SK-N-SH treated with all-trans-retinoic acid at 6 μM for 48 hours (cell line): ENCODE measurements around the gene SORCS3.

Source experiments
- ATAC-seq: fragments of 200-7000 bp; cut with Tn5 transposase; 3 replicates; pipeline ENCODE4 v1.9.1; 2020; ENCODE audit warnings: mild to moderate bottlenecking, moderate library complexity
- ARNTL ChIP-seq: fragments of 450-650 bp; formaldehyde crosslinking; IDR thresholded peaks from 2 replicates; pipeline ENCODE4 v1.5.0; 2020; ENCODE audit warnings: low read depth, mild to moderate bottlenecking, moderate library complexity, borderline replicate concordance
- BACH2 ChIP-seq: fragments of 250-450 bp; sonication (Bioruptor Pico); IDR thresholded peaks from 2 replicates; pipeline ENCODE4 v1.9.0; 2021; ENCODE audit warnings: mild to moderate bottlenecking, borderline replicate concordance
- CSDC2 ChIP-seq: fragments of 250-450 bp; sonication (Bioruptor Pico); IDR thresholded peaks from 2 replicates; pipeline ENCODE4 v1.5.0; 2020; ENCODE audit warnings: mild to moderate bottlenecking, moderate library complexity
- CSRNP3 ChIP-seq: fragments of 250-450 bp; sonication (Bioruptor Pico); IDR thresholded peaks from 2 replicates; pipeline ENCODE4 v1.5.1; 2021; ENCODE audit warnings: mild to moderate bottlenecking, moderate library complexity
- ESRRG ChIP-seq: fragments of 250-450 bp; sonication (Bioruptor Pico); IDR thresholded peaks from 2 replicates; pipeline ENCODE4 v1.6.1; 2021; ENCODE audit warnings: mild to moderate bottlenecking
- GLIS3 ChIP-seq: fragments of 250-450 bp; sonication (Bioruptor Pico); IDR thresholded peaks from 2 replicates; pipeline ENCODE4 v1.5.0; 2020; ENCODE audit warnings: mild to moderate bottlenecking, moderate library complexity
- ISL1 ChIP-seq: fragments of 250-450 bp; sonication (Bioruptor Pico); IDR thresholded peaks from 2 replicates; pipeline ENCODE4 v2.1.2; 2022; ENCODE audit warnings: mild to moderate bottlenecking, moderate library complexity
- OSR1 ChIP-seq: fragments of 250-450 bp; sonication (Bioruptor Pico); IDR thresholded peaks from 2 replicates; pipeline ENCODE4 v1.8.0; 2022; ENCODE audit warnings: moderate library complexity, mild to moderate bottlenecking, inconsistent platforms
- PATZ1 ChIP-seq: fragments of 250-450 bp; sonication (Bioruptor Pico); IDR thresholded peaks from 2 replicates; pipeline ENCODE4 v1.8.0; 2020; ENCODE audit warnings: mild to moderate bottlenecking, moderate library complexity, borderline replicate concordance
- PPARA ChIP-seq: fragments of 250-450 bp; sonication (Bioruptor Pico); IDR thresholded peaks from 2 replicates; pipeline ENCODE4 v1.5.0; 2020; ENCODE audit warnings: mild to moderate bottlenecking, borderline replicate concordance
- SNAI2 ChIP-seq: fragments of 250-450 bp; sonication (Bioruptor Pico); IDR thresholded peaks from 2 replicates; pipeline ENCODE4 v1.5.0; 2020; ENCODE audit warnings: mild to moderate bottlenecking, moderate library complexity
- TCF4 ChIP-seq: fragments of 250-450 bp; sonication (Bioruptor Pico); IDR thresholded peaks from 2 replicates; pipeline ENCODE4 v1.8.0; 2021; ENCODE audit warnings: mild to moderate bottlenecking, moderate library complexity, borderline replicate concordance
- TOX ChIP-seq: fragments of 250-450 bp; sonication (Bioruptor Pico); IDR thresholded peaks from 2 replicates; pipeline ENCODE4 v1.8.0; 2021; ENCODE audit warnings: mild to moderate bottlenecking, moderate library complexity, borderline replicate concordance
- ZFP3 ChIP-seq: fragments of 250-450 bp; sonication (Bioruptor Pico); IDR thresholded peaks from 2 replicates; pipeline ENCODE4 v1.5.0; 2020; ENCODE audit warnings: mild to moderate bottlenecking, moderate library complexity
- ZNF565 ChIP-seq: fragments of 450-650 bp; formaldehyde crosslinking; conservative IDR thresholded peaks from 2 replicates; pipeline ENCODE4 v1.5.0; 2020; ENCODE audit warnings: low read depth, mild to moderate bottlenecking, moderate library complexity
- ZNF70 ChIP-seq: fragments of 450-650 bp; formaldehyde crosslinking; IDR thresholded peaks from 2 replicates; pipeline ENCODE4 v1.5.0; 2020; ENCODE audit warnings: mild to moderate bottlenecking, moderate library complexity
- ZNF8 ChIP-seq: fragments of 450-650 bp; formaldehyde crosslinking; IDR thresholded peaks from 2 replicates; pipeline ENCODE4 v1.5.0; 2020; ENCODE audit warnings: mild to moderate bottlenecking, moderate library complexity
- TF ChIP-seq, protein P1 (sequence below): fragments of 250-450 bp; sonication (Bioruptor Pico); IDR thresholded peaks from 2 replicates; pipeline ENCODE4 v1.5.1; 2020; ENCODE audit warnings: low read depth, mild to moderate bottlenecking, moderate library complexity
- TF ChIP-seq, protein P2 (sequence below): fragments of 250-450 bp; sonication (Bioruptor Pico); IDR thresholded peaks from 2 replicates; pipeline ENCODE4 v1.8.0; 2021; ENCODE audit warnings: low read depth, mild to moderate bottlenecking, moderate library complexity, borderline replicate concordance
- TF ChIP-seq, protein P3 (sequence below): fragments of 250-450 bp; sonication (Bioruptor Pico); IDR thresholded peaks from 2 replicates; pipeline ENCODE4 v1.5.0; 2020; ENCODE audit warnings: mild to moderate bottlenecking, moderate library complexity

Gene SORCS3

GRCh38 chr10:105149371-105149891, 508.3 kb downstream of the SORCS3 start:
- TF ChIP-seq PATZ1 (no peak), GLIS3 (no peak), CSRNP3 (CRISPR knock-in tag) (no peak), ZNF70 (CRISPR knock-in tag) (no peak), BACH2 (CRISPR knock-in tag) (no peak), CSDC2 (CRISPR knock-in tag) (no peak), ZNF8 (CRISPR knock-in tag) (no peak), TCF4 (CRISPR knock-in tag) (no peak), ISL1 (CRISPR knock-in tag) (no peak), OSR1 (CRISPR knock-in tag) (no peak), ESRRG (no peak), PPARA (CRISPR knock-in tag) (no peak)
- TF ChIP-seq, protein P1, sequence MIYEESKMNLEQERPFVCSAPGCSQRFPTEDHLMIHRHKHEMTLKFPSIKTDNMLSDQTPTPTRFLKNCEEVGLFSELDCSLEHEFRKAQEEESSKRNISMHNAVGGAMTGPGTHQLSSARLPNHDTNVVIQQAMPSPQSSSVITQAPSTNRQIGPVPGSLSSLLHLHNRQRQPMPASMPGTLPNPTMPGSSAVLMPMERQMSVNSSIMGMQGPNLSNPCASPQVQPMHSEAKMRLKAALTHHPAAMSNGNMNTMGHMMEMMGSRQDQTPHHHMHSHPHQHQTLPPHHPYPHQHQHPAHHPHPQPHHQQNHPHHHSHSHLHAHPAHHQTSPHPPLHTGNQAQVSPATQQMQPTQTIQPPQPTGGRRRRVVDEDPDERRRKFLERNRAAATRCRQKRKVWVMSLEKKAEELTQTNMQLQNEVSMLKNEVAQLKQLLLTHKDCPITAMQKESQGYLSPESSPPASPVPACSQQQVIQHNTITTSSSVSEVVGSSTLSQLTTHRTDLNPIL: no peak
- no peak for ATAC-seq

DNA sequence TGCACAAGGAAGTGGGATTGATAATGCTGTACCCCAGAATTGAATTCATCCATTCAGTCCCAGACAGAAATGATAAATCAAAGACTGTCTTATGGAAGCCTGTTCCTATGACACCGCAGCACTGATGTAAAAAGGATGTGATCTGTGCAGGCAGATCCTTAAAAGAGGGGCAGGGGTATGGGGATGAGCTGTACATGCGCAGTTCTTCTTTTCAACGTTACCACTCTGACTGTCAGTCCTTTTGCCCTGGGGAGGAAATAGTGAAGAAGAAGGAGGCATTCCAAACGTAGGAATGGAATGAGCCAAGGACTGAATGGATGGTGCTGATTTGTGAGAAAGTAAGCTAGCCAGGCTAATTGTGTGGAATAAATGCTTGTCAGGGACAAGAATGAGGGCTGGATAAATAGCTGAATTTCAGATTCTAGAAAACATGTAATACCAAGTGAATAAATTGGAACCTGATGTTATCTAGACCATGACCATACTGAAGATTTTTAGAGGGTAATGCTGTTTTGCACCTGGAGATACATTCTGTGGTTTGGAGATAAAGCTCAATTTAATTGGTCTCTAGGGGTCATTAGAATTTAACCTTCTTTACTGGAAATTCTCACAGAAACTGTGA, 509.3 kb downstream of the SORCS3 start:
- ATAC-seq: no peak
- TF ChIP-seq ARNTL (CRISPR knock-in tag): no peak

DNA sequence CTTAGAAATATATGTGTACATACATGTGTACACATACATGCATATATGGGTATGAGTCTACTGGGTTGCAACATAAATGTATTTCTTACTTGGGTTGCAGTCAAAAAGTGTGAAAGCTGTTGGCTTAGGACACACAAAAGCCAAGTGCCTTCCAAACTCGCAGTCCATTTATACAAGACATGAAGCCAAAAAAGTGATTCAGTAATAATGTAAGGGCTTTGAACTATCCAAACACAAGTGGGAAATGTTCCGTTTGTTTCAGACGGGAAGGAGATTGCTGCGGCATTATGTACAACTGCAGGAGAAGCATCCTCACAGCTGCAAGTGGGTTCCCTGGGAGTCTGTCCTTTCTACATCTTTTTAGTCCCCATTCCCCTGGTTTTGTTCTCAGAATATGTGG, 513.6 kb downstream of the SORCS3 start:
- TF ChIP-seq CSDC2 (CRISPR knock-in tag): no peak
- no peak for TF ChIP-seq ZNF70 (CRISPR knock-in tag)
- TF ChIP-seq, protein P2, sequence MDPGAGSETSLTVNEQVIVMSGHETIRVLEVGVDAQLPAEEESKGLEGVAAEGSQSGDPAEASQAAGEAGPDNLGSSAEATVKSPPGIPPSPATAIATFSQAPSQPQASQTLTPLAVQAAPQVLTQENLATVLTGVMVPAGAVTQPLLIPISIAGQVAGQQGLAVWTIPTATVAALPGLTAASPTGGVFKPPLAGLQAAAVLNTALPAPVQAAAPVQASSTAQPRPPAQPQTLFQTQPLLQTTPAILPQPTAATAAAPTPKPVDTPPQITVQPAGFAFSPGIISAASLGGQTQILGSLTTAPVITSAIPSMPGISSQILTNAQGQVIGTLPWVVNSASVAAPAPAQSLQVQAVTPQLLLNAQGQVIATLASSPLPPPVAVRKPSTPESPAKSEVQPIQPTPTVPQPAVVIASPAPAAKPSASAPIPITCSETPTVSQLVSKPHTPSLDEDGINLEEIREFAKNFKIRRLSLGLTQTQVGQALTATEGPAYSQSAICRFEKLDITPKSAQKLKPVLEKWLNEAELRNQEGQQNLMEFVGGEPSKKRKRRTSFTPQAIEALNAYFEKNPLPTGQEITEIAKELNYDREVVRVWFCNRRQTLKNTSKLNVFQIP (CRISPR knock-in tag): no peak
- no peak for TF ChIP-seq GLIS3
- no peak for TF ChIP-seq SNAI2 (CRISPR knock-in tag)
- TF ChIP-seq ESRRG: no peak
- no peak for TF ChIP-seq TOX (CRISPR knock-in tag)
- TF ChIP-seq ISL1 (CRISPR knock-in tag): no peak
- TF ChIP-seq ARNTL (CRISPR knock-in tag): no peak
- ATAC-seq: no peak

- no peak for ATAC-seq
- TF ChIP-seq ZNF565 (CRISPR knock-in tag) (no peak), GLIS3 (no peak), ESRRG (no peak), ZNF70 (CRISPR knock-in tag) (no peak), PATZ1 (no peak), ZFP3 (CRISPR knock-in tag) (no peak), PPARA (CRISPR knock-in tag) (no peak), ZNF8 (CRISPR knock-in tag) (no peak), ISL1 (CRISPR knock-in tag) (no peak), CSRNP3 (CRISPR knock-in tag) (no peak), BACH2 (CRISPR knock-in tag) (no peak)
- TF ChIP-seq, protein P3, sequence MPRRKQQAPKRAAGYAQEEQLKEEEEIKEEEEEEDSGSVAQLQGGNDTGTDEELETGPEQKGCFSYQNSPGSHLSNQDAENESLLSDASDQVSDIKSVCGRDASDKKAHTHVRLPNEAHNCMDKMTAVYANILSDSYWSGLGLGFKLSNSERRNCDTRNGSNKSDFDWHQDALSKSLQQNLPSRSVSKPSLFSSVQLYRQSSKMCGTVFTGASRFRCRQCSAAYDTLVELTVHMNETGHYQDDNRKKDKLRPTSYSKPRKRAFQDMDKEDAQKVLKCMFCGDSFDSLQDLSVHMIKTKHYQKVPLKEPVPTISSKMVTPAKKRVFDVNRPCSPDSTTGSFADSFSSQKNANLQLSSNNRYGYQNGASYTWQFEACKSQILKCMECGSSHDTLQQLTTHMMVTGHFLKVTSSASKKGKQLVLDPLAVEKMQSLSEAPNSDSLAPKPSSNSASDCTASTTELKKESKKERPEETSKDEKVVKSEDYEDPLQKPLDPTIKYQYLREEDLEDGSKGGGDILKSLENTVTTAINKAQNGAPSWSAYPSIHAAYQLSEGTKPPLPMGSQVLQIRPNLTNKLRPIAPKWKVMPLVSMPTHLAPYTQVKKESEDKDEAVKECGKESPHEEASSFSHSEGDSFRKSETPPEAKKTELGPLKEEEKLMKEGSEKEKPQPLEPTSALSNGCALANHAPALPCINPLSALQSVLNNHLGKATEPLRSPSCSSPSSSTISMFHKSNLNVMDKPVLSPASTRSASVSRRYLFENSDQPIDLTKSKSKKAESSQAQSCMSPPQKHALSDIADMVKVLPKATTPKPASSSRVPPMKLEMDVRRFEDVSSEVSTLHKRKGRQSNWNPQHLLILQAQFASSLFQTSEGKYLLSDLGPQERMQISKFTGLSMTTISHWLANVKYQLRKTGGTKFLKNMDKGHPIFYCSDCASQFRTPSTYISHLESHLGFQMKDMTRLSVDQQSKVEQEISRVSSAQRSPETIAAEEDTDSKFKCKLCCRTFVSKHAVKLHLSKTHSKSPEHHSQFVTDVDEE: no peak
- TF ChIP-seq, protein P2 (CRISPR knock-in tag): no peak
Observed at GRCh38 chr10:105159268-105159667, 518.2 kb downstream of the SORCS3 start.
